ENCODE data around the gene ACTR10.

The ACTR10 gene

GRCh38 chr14:58282925-58283593 is 83.1 kb downstream of the ACTR10 start:
- DNase-seq, result no peak

- no peak for DNase-seq
Observed at GRCh38 chr14:58283730-58284129, 83.8 kb downstream of the ACTR10 start.

- DNase-seq, result no peak
Observed at GRCh38 chr14:58285132-58285531, 85.2 kb downstream of the ACTR10 start.
